Measurements from ENCODE around the gene CXCR5.

The CXCR5 gene

DNA sequence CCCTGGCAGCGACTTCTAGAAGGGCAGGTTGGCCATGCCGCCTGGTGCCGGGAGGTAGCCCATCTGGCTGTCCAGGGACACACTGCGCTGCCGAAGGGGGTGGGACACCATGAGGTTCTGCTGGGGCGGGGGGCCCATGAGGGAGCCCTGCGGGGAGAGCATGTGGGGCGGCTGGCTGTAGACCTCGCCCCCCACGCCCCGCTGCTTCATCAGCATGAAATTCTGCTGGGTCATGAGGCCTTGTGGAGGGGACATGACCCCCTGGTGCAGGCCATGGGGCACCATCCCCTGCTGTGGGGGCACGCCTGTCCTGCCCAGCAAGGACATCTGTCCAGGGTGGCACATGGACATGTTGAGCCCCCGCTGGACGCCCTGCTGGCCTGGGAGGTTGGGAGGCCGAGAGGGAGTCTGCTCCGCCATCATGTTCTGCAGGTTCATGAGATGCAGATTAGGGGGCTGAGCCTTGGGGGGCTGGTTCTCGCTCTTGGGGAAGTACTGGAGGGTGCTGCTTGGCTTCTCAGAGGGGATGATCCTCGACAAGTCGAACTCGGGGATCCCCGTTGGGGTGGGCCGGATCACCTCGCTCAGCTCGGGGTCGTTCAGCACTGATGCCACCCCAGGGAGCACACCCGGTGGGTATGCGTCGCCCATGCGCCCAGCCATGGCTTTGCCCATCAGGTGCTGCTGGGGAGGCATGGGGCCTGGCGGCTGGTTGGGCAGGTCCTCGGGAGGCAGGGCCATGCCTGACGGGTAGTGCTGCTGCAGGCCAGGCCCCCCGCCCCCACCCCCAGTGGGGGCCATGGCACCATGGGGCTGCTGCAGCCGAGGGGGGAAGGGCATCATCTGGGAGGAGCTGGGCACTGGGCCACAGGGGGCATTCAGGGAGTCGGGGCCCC is 15.0 kb downstream of the CXCR5 start:
- TF ChIP-seq, protein P1, sequence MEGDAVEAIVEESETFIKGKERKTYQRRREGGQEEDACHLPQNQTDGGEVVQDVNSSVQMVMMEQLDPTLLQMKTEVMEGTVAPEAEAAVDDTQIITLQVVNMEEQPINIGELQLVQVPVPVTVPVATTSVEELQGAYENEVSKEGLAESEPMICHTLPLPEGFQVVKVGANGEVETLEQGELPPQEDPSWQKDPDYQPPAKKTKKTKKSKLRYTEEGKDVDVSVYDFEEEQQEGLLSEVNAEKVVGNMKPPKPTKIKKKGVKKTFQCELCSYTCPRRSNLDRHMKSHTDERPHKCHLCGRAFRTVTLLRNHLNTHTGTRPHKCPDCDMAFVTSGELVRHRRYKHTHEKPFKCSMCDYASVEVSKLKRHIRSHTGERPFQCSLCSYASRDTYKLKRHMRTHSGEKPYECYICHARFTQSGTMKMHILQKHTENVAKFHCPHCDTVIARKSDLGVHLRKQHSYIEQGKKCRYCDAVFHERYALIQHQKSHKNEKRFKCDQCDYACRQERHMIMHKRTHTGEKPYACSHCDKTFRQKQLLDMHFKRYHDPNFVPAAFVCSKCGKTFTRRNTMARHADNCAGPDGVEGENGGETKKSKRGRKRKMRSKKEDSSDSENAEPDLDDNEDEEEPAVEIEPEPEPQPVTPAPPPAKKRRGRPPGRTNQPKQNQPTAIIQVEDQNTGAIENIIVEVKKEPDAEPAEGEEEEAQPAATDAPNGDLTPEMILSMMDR (IDR thresholded peaks at IDR 0.05; ENCODE audit: insufficient read depth, low read length, missing control alignments): no peak
- ChIA-PET CTCF (interaction anchor here (1.4 kb wide), 2 partner anchors 10 to 209 kb away, joined by 4 to 5 read pairs; no protein-coding TSS in a partner anchor), POLR2A (no interaction called here)
- DNase-seq (ENCODE audit: low read depth, low spot score): no peak
- no peak overlapping the region for H3K4me3 ChIP-seq (ENCODE audit: low read depth, low read length)

DNA sequence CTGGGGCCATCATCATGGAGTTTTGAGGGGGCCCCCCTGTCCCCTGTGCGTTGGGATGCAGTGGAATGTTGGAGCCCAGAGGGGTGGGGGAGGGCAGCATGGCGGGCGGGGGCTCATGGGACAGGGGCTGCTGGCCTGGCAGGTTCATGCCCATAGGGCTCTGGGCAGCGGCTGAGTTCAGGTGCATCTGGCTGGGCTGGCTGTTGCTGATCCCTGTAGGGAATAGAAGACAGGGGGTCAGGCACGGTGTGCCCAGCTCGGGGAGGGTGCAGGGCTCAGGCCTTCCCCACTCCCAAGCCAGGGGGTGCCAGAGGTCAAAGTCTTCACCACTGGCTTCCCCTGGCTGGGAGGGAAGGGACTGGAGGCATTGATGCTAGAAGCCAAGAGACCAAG is 15.6 kb downstream of the CXCR5 start:
- ChIA-PET POLR2A (interaction anchor here (1.6 to 2.1 kb wide), 2 partner anchors 10 to 27 kb away, joined by 3 to 6 read pairs; partner anchors contain the start of gene BCL9L), CTCF (interaction anchor here (1.4 kb wide), 1 partner anchor 9 kb away, joined by 4 read pairs; no protein-coding TSS in a partner anchor)
- TF ChIP-seq, protein P1 (IDR thresholded peaks at IDR 0.05; ENCODE audit: insufficient read depth, low read length, missing control alignments): no peak
- no peak for DNase-seq (ENCODE audit: low read depth, low spot score)
- H3K4me3 ChIP-seq (ENCODE audit: low read depth, low read length): no peak overlapping the region

DNA sequence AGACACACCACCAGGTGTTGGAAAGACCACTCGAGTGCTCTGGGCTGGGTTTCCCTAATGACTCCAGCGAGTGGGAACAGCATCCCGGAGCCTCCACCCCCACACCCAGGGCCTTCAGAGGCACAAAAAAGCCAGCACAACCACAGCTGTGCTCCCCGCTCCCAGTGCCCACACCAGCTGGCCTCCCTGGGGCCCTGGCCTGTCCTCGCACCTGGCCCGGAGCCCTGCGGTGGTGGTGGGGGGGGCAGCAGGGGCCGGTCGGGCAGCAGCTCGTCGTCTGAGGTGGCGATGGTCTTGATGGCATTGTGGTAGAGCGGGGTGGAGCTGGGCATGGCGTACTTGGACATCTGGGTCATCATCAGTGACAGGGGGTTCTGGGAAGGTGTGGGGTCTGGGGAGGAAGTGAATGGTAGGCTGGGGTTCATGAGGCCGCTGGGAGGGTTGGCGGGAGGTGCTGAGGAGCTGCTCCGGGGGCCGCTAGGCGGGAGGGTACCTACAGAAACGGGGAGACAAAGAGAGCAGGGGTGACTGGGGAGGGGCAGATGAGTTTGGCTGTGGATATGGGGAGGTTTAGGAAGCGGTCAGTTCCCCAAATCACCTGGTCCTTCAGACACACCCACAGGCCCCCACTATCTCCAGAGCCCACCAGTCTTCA is 16.1 kb downstream of the CXCR5 start:
- TF ChIP-seq, protein P1 (IDR thresholded peaks at IDR 0.05; ENCODE audit: insufficient read depth, low read length, missing control alignments): no peak
- CTCF ChIA-PET: interaction anchor here (1.4 kb wide), 1 partner anchor 9 kb away, joined by 4 read pairs; no protein-coding TSS in a partner anchor
- no peak overlapping the region for H3K4me3 ChIP-seq (ENCODE audit: low read depth, low read length)
- POLR2A ChIA-PET: interaction anchor here (1.6 to 2.1 kb wide), 2 partner anchors 9 to 26 kb away, joined by 3 to 6 read pairs; partner anchors contain the start of gene BCL9L
- DNase-seq (ENCODE audit: low read depth, low spot score): no peak

DNA sequence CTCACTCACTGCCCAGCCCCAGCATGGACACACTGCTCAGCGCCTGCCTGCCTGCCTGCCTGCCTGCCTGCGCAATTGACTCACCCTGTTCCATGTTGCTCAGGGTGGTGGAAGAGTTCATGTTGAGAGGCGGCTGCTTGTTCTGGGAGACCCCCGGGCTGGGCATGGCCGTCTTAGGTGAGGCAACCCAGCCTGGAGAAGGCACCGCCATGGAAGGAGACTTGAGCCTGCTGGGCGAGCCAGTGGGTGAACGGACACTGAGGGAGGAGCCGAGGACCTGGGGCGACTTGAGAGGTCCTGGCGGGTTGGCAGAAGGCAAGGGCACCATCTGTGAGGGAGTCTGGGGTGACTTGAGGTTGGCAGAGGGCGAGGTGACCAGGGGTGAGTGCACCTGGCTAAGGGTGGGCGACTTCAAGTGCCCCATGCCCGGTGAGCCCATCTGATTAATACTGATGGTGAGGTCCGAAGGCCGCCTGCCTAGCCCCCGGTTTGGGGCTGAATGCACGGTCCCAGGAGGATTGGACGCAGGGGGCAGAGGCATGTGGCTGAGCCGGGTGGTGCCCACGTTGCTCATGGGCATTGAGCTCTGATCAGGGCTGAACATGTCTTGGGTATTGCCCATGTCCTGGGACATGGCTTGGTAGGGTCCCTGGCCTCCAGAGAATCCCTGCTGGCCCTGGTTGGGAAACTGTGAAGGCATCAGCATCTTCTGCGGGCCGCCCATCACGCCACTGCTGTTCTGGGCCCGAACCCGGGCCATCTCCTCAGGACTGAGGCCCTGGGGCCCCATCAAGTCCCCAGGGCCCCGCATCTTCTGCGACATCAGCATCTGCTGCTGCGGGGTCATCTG is 17.1 kb downstream of the CXCR5 start:
- ChIA-PET CTCF (interaction anchor here (0.7 kb wide), 1 partner anchor 12 kb away, joined by 3 read pairs; no protein-coding TSS in a partner anchor), POLR2A (interaction anchor here (1.6 to 2.1 kb wide), 2 partner anchors 8 to 25 kb away, joined by 3 to 6 read pairs; partner anchors contain the start of gene BCL9L)
- TF ChIP-seq, protein P1 (IDR thresholded peaks at IDR 0.05; ENCODE audit: insufficient read depth, low read length, missing control alignments): no peak
- H3K4me3 ChIP-seq (ENCODE audit: low read depth, low read length): no peak overlapping the region
- DNase-seq (ENCODE audit: low read depth, low spot score): no peak

DNA sequence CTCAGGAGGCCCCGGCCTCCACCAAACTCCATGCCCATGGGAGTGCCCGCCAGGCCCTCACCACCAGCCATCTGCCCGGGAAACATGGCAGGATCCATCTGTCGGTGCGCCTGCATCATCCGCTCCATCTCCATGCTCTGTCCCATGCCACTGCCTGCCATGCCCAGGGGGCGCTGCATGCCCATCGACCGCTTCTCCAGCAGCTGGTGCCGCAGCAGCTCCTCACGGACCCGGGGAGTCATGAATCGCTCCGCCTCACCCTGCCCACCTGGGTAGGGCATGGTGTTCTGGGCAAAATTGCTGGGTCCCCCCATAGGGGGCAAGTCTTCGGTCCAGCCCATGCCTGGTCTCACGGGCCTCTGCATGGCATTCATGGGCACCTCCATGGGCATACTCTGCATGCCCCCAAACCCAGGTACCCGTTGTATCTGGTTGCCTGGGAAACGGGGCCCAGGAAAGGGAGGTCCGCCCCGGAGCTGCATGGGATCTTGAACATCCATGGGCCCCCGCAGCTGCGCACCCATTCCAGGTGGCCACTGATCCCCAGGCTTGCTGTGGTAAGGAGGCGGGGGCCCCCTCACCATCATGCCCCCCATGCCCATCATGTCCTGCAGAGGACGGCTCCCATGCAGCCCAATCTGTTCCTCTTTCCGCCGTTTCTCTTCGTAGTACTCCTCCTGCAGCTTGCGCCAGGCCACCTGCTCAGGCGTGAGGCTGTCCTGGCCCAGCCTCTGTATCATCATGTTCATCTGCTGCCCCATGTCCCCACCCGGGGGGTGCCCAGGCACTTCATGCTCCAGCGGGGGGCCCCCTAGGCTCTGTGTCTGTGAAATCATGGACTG is 18.0 kb downstream of the CXCR5 start:
- CTCF ChIA-PET: interaction anchor here (0.7 to 8.5 kb wide), 2 partner anchors 11 to 54 kb away, joined by 3 to 71 read pairs; partner anchors contain the start of gene UPK2
- TF ChIP-seq, protein P1 (IDR thresholded peaks at IDR 0.05; ENCODE audit: insufficient read depth, low read length, missing control alignments): no peak
- no peak overlapping the region for H3K4me3 ChIP-seq (ENCODE audit: low read depth, low read length)
- POLR2A ChIA-PET: interaction anchor here (2.1 kb wide), 1 partner anchor 24 kb away, joined by 6 read pairs; the partner anchor contains the start of gene BCL9L
- DNase-seq (ENCODE audit: low read depth, low spot score): no peak
